Measurements from ENCODE around the gene ADGRB2.

The ADGRB2 gene

DNA sequence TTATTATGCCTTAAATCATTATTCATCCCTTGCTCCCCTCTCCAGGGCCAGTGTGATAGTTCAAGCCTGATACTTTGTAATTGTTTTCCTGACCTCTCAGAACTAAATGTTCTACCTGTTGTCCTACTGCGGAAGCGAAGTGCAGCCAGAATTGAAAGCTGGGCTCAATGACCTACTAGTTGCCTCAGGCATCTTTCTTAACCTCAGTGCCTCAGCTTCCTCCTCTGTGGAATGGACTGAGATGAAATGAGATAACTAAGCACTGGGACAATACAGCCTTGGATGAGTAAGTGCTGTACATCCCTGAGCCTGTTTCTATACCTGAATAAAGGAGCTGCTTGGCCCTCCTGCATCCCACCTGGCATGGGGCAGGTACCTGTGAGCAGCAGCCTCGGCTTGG lies 86.7 kb downstream of the ADGRB2 start:
- Histone ChIP-seq H4K20me1 (ENCODE audit: insufficient read depth, low read length) (no peaks in the 10 kb centered on the region), H3K27me3 (ENCODE audit: insufficient read depth, low read length, poor library complexity) (peaks cover 19% of the 10 kb centered on the region), H3K4me3 (ENCODE audit: low read depth in 1 of 2, low read length in 2 of 2) (no peak overlapping the region), H2AFZ (ENCODE audit: low read depth, low read length) (no peak overlapping the region), H3K9ac (ENCODE audit: low read depth, low read length) (no peak overlapping the region), H3K4me1 (ENCODE audit: insufficient read depth, low read length) (no peaks in the 10 kb centered on the region), H3K79me2 (ENCODE audit: insufficient read depth, low read length) (no peaks in the 10 kb centered on the region), H3K9me3 (ENCODE audit: insufficient read depth, low read length, severe bottlenecking) (no peaks in the 10 kb centered on the region), H3K27ac (ENCODE audit: low read length) (no peak overlapping the region), H3K4me2 (ENCODE audit: insufficient read depth, low read length) (no peak overlapping the region), H3K36me3 (ENCODE audit: insufficient read depth, low read length) (no peaks in the 10 kb centered on the region)
- no peak for TF ChIP-seq CTCF (IDR thresholded peaks at IDR 0.05; ENCODE audit: borderline replicate concordance, extremely low read depth, low read length, poor library complexity, severe bottlenecking)
- no peak for TF ChIP-seq EZH2 (IDR thresholded peaks at IDR 0.05; ENCODE audit: borderline replicate concordance, low read depth, low read length, severe bottlenecking)
- DNase-seq, result no peak
- ATAC-seq (ENCODE audit: insufficient read depth, low read depth), result no peak

Data from DND-41 (cell line).